SIG-M5 treated with dmso at 0.1 percent for 504 hours (cell line): ENCODE measurements around the gene CMIP.

Experiments used
- DNase-seq: peaks from one replicate; lab custom pipeline; 2025; ENCODE audit not compliant: unreplicated experiment; lab: John Stamatoyannopoulos, UW

The CMIP gene

GRCh38 chr16:81528256-81528655 is 83.6 kb downstream of the CMIP start:
- no peak for DNase-seq

GRCh38 chr16:81530296-81530721 is 85.7 kb downstream of the CMIP start:
- no peak for DNase-seq

- DNase-seq = no peak
These were observed 86.2 kb downstream of the CMIP start for GRCh38 chr16:81530814-81531213.

GRCh38 chr16:81531419-81531821 is 86.8 kb downstream of the CMIP start:
- no peak for DNase-seq

GRCh38 chr16:81532491-81533174 is 88.0 kb downstream of the CMIP start:
- DNase-seq = no peak

- DNase-seq = no peak
These were observed 88.5 kb downstream of the CMIP start for GRCh38 chr16:81533175-81533507.

GRCh38 chr16:81535679-81536360 is 91.2 kb downstream of the CMIP start:
- no peak for DNase-seq

GRCh38 chr16:81536648-81537047 is 92.0 kb downstream of the CMIP start:
- DNase-seq = no peak

GRCh38 chr16:81537721-81538561 is 93.3 kb downstream of the CMIP start:
- DNase-seq = no peak

- no peak for DNase-seq
These were observed 94.6 kb downstream of the CMIP start for GRCh38 chr16:81539009-81539758.

- DNase-seq = no peak
These were observed 95.3 kb downstream of the CMIP start for GRCh38 chr16:81539759-81540472.

- no peak for DNase-seq
These were observed 96.7 kb downstream of the CMIP start for GRCh38 chr16:81541314-81541713.

GRCh38 chr16:81542609-81543570 is 98.3 kb downstream of the CMIP start:
- DNase-seq = no peak

- DNase-seq = no peak
These were observed 99.0 kb downstream of the CMIP start for GRCh38 chr16:81543571-81543970.

- DNase-seq = no peak
These were observed 99.7 kb downstream of the CMIP start for GRCh38 chr16:81544261-81544660.

- no peak for DNase-seq
These were observed 100.2 kb downstream of the CMIP start for GRCh38 chr16:81544700-81545271.

GRCh38 chr16:81545470-81546250 is 101.1 kb downstream of the CMIP start:
- no peak for DNase-seq

- no peak for DNase-seq
These were observed 102.2 kb downstream of the CMIP start for GRCh38 chr16:81546781-81547180.
